Naive B cell (primary cell): ENCODE measurements around the gene FHOD3. TPM values are rescaled to one million over a fixed set of nuclear protein-coding genes. Genes with fewer than 3 reads are reported as not detected.

ENCODE experiments used
- ATAC-seq, 2 donors: fragments of 150-1000 bp; cut with Tn5 transposase; 2 replicates each; pipeline ENCODE4 v1.10.0; 2021; ENCODE audit warnings: low read depth in 2 of 2, mild to moderate bottlenecking in 2 of 2, moderate library complexity in 2 of 2
- DNase-seq: peaks from one replicate; pipeline ENCODE4 v3.0.0; 2022
- H3K27ac Mint-ChIP-seq, 6 donors: one replicate each; pipeline ENCODE4 v1.8.0; 2020 to 2022; ENCODE audit warnings: mild to moderate bottlenecking in 6 of 6, mixed read lengths in 6 of 6, moderate library complexity in 5 of 6, inconsistent platforms in 2 of 6
- H3K27me3 Mint-ChIP-seq, 3 donors: one replicate each; pipeline ENCODE4 v1.8.0; 2021 to 2022; ENCODE audit warnings: mixed read lengths in 3 of 3, mild to moderate bottlenecking in 1 of 3
- H3K36me3 Mint-ChIP-seq, 2 donors: one replicate each; pipeline ENCODE4 v1.8.0; 2020 to 2022; ENCODE audit warnings: mixed read lengths in 2 of 2, inconsistent platforms in 1 of 2, mild to moderate bottlenecking in 1 of 2
- H3K4me1 Mint-ChIP-seq, 3 donors: one replicate each; pipeline ENCODE4 v1.8.0; 2020 to 2022; ENCODE audit warnings: mixed read lengths in 3 of 3, inconsistent platforms in 1 of 3, mild to moderate bottlenecking in 1 of 3, moderate library complexity in 1 of 3
- H3K4me3 Mint-ChIP-seq, 8 donors: one replicate each; pipeline ENCODE4 v1.8.0; 2020 to 2022; ENCODE audit warnings: mild to moderate bottlenecking in 8 of 8, mixed read lengths in 8 of 8, moderate library complexity in 8 of 8, inconsistent platforms in 2 of 8
- H3K9me3 Mint-ChIP-seq, 7 donors: one replicate each; pipeline ENCODE4 v1.8.0; 2020 to 2022; ENCODE audit warnings: mixed read lengths in 7 of 7, mild to moderate bottlenecking in 5 of 7, inconsistent platforms in 2 of 7, moderate library complexity in 1 of 7
- polyA plus RNA-seq, 6 donors: library from polyadenylated mRNA; unstranded; fragments of 300-500 nt; fragmentation: Illumina TruSeq; gene quantifications; one replicate each; pipeline ENCODE4 v1.2.3, GENCODE V29; 2021; ENCODE audit warnings: low read depth in 6 of 6

Gene FHOD3
- polyA plus RNA-seq, 6 donors from 2014 or later: not detected

GRCh38 chr18:36828157-36828629, 530.7 kb downstream of the FHOD3 start:
- DNase-seq: no peak
- Mint-ChIP-seq H3K27me3 (no peaks in the 10 kb centered on the region), H3K27ac (peak overlapping the region; percentile 59 to 97 (median 82)), H3K9me3 (no peaks in the 10 kb centered on the region), H3K4me3 (peak overlapping the region; percentile 88 to 98 (median 96)), H3K4me1 (peaks cover 28 to 30% (median 30%) of the 10 kb centered on the region in 3 donors), H3K36me3 (no peaks in the 10 kb centered on the region)
- ATAC-seq: no peak

GRCh38 chr18:36828630-36829361, 531.3 kb downstream of the FHOD3 start, which contains the start of the genes KIAA1328 and TPGS2:
KIAA1328 (plus strand) TSS chr18:36829127; CDS start chr18:36829139, 12 bp downstream.
TPGS2 (minus strand) TSS chr18:36829002; CDS start chr18:36828767, 235 bp downstream.
- Mint-ChIP-seq H3K27me3 (no peaks in the 10 kb centered on the region), H3K4me1 (peaks cover 28 to 33% (median 30%) of the 10 kb centered on the region in 3 donors)
- ATAC-seq: peak; percentile 88 to 89

More at GRCh38 chr18:36828630-36829361, 531.3 kb downstream of the FHOD3 start, which contains the start of the genes KIAA1328 and TPGS2:
- peak within 1 kb of the TSS; percentile 86 to 97 (median 94) for H3K27ac Mint-ChIP-seq
- DNase-seq: peak; percentile 88
- peak within 1 kb of the TSS; percentile 88 to 98 (median 96) for H3K4me3 Mint-ChIP-seq
- no peaks in the 10 kb centered on the region for H3K9me3 Mint-ChIP-seq
- no peaks in the 10 kb centered on the region for H3K36me3 Mint-ChIP-seq

Other genes with a start within 250 kb of the FHOD3 start
- gene RPRD1A, start 230.2 kb upstream of the FHOD3 start, polyA plus RNA-seq: 10 to 100 TPM; 10.9 to 25.4 (median 20.4) TPM
- gene SLC39A6, start 168.4 kb upstream of the FHOD3 start, polyA plus RNA-seq: 10 to 100 TPM; 24.1 to 34.4 (median 32.0) TPM
- 100 to 1,000 TPM in 1 of 6 donors, 10 to 100 TPM in 5; 65.3 to 114 (median 80.7) TPM for gene ELP2, start 167.8 kb upstream of the FHOD3 start, polyA plus RNA-seq
- gene MOCOS, start 110.2 kb upstream of the FHOD3 start, polyA plus RNA-seq: under 1 TPM in 1 of 6 donors, not detected in 5; 0.08 TPM